GM18861 (cell line): ENCODE data around the gene PRKCE.

Experiments used
- ATAC-seq: cut with Tn5 transposase; IDR thresholded peaks from one replicate; pipeline ENCODE4 v1.9.1; 2021; ENCODE audit not compliant: unreplicated experiment

PRKCE gene

DNA sequence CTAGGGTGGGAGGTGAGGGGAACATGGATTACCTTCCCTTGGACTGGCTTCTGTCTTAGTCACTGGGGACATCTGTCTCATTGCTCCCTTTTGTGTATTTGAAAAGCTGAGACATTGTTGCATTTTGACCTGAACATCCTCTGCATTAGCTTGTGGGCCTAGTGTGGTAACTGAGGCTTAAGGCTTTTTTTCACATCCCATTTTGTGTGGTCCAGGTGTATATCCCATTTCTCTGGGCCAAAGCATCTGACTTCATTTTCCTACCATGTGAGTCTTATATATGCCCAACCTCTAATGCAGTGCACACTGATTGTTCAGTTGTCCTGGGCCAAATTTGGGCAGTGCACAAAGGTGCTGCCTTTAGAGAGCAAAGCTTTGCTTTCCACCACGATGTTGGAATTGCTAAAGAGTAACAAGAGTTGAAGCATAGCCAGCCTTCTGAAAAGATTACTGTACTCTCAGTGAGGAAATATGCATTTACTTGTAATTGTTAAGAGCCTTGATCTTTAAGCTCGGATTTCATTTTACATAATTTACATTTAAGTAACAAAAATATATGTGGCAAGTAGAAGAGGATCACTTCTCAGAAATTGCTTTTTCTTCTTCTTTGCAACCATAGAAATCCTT is 13.3 kb downstream of the PRKCE start:
- no peak for ATAC-seq

DNA sequence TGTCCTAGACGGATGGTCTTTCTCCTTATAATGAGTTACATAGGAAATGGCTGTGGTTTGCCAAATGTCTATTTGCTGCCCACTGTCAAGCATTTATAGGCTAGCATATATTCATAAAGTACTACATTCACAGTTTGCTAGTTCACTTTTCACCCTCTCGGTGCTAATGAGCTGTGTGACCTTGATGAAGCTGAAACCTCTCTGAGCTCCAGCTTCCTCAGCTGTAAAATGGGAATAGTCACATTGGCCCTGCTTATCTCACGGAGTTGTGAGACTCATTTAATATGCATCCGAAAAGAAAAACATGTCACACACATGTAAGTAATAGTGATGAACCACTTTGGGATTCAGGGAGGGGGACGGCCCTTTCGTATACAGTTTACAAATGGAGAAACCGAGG is 17.0 kb downstream of the PRKCE start:
- ATAC-seq = no peak

DNA sequence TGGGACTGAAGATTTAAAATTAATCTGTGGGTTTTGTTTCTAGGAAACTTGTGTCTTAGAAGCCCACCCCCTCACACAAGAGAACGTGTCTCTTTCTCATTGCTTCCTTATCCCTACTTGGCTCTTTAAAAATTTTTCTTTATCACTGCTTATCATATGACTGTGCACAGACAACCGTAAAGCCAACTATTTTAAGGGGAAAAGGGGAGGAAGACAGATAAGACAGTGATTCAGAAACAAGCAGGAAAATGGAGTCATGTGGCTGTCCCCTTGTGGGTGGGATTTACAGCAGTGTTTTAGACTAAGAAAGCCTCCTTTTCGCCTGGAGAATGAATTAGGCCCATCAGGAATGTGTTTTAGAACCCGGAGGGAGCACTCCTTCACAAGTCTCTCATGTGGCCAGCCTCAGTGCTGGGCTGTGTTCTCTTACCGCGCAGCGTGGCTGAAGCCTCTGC is 17.6 kb downstream of the PRKCE start:
- no peak for ATAC-seq

DNA sequence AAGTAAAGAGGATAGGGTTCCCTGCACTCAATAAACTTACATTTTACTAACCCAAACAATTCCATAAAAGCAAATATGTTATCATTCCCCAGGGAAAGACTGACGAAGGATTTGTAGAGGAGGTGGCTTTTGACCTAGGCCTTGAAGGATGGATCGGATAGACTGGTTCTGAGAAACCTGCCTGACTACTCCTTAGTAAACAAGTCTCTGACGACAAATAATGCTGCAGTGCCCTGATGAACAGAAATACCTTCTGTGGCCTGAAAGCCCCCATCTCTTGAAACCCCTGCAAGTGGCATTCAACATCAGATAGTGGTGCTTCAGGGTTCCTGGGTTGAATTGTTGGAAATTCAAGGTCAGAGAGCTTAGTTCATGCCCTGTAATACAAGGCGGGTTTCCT is 19.2 kb downstream of the PRKCE start:
- no peak for ATAC-seq

DNA sequence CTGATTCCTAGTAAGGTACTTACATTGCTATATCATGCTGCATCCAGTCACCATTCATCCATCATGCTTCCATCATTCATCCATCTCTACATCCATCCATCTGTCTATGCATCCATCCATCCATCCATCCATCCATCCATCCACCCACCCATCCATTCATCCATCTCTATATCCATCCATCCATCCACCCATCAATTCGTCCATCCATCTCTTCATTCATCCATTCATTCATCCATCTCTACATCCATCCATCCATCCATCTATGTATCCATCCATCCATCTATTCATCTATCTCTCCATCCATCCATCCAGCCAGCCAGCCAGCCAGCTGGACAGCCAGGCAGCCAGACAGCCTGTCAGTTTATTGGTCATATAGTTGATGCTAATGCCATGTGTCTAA is 20.7 kb downstream of the PRKCE start:
- ATAC-seq = no peak

DNA sequence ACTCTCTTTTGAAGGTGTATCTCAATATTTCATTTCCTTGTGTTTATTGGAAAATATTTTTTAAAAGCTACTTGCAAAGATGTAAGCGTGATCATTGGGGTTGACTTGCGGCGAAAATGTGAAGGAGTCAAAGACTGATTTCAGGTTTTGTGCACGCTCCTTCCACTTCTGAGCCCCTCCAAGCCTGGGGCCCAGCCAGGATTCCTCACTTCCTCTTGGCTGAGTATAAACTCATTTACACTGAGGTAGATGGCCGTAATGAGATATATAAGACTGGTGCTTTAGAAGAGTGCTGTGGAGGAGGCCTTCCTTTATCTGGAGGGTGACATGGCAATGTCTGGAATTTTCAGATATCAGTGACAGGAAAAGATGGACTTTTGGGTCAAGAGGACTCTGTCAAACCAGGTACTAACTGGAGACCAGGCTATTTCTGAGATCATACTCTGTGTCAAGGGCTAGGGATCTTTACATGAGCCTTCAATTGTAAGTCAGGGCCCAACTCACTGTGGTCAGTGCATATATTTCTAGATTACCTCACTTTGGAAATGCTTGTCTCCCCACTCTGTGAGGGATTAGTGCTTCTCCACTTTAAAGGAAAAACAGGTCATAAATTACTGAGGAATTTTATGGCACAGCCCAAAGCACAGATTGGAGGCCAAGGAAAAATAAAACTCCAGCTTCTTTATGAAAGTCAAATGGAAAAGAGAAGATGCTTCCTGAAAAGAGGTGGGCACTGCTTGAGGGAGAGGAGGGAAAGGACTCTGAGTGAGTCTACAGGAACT is 22.8 kb downstream of the PRKCE start:
- ATAC-seq = no peak

DNA sequence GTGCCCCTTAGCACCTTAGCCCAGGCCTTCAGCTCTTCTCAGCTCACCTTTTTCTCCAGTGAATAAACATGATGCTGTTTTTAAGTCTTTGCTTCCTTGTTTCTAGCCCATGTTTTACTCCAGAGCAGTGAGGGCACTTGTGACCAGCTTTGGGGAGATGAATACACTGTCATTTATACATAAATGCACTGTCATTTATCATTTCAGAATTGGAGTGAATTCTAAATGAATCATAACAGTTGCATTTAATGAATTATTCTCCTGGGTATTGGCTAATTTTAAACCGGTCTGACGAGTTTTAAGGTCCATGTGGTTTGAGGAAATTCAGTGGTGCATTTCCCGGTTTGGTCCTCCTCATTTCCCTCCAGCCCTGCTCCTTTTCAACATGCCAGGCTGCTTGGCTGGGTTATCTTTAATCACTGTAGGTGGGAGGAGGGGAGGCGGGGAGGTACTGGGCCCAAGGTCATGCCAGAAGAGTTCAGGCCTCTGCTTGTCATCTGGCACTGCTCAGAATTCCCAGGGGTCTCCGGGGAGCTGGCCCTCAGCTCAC is 23.9 kb downstream of the PRKCE start:
- no peak for ATAC-seq

DNA sequence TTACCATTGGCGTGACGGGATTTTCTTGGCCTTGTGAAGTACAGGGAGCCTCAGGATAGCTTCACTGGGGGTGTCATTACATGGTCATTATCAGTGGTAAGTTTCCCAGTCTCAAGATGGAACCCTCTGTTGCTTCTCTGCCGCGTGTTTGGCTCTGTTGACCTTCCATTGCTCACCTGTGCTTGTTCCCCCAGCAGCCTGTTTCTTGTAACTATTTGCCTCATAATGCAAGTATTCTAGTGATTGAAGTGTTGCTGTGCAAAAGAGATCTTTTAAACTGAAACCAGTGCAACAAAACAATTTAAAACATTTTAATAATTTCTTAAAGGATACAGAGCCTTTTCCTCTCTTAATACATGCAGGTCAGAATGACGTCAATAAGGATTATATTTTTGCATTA is 24.6 kb downstream of the PRKCE start:
- no peak for ATAC-seq

DNA sequence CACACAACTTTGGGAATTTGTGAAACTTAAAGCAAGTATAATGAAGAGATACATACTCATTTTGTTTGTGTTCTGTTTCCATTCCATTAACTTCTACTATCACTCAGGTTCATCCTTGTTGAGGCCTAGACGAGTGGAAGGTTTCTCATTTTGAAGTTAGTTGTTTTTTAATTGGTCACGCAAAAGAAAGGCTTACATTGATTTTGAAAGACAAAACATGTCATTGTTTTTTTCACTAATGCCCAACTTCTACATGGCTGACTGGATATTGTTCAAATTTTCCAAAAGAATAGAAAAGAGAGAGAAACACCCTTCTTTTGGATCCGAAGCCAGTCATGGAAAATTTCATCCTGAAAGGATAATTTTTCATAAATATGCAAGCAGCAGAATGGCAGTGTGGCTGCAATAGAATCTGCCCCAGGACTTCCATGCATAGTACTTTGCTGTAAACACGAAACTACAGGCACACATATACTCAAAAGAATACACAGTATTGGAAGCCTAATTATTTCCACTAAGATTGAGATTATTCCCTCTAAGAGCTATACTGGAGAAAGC is 27.4 kb downstream of the PRKCE start:
- ATAC-seq = no peak

DNA sequence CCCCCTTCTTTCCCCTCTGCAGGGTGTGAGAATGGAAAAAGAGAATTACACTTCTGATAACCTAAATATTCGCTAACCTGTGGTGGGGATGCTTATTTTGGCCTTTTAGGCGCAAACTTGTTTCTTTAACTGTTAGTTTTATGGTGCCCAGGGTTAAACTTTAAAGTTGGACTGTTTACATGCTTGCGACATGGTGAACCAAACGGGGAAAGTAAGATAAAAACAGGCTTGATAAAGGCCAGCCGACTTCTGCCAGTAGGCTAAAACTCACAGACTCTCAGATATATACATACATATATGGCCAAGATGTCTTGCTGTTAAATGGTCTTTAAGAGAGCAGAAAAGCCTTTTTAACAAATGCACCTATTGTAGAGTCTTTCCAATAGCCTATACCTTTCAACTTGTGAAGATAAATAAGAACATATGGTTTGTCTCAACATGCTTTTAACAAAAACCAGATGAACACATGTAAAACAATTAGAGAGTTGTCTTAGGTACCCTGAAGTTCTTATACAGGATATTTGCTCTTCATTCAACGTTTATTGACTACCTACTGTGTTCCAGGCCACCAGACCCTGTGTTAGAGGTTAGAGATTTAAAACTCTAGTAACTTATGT is 29.0 kb downstream of the PRKCE start:
- no peak for ATAC-seq

DNA sequence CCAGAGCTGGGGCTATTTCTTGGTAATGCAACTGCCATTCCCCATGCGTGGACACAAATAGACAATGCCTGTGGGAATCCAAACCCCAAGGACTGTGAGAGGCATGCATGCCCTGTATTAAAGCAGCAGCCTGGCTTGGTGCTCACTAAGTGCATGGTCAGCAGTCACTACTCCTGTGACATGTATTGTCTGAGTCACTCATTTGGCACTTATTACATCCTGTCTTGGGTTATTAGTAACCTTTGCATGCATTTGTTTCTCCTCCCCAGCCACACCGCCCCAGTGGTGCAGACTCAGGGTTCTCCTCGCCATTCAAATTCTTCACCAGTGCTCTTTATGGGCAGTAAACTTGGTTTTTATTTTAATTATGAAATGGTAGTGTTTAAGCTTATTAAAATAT is 30.2 kb downstream of the PRKCE start:
- peak; percentile 100 for ATAC-seq

DNA sequence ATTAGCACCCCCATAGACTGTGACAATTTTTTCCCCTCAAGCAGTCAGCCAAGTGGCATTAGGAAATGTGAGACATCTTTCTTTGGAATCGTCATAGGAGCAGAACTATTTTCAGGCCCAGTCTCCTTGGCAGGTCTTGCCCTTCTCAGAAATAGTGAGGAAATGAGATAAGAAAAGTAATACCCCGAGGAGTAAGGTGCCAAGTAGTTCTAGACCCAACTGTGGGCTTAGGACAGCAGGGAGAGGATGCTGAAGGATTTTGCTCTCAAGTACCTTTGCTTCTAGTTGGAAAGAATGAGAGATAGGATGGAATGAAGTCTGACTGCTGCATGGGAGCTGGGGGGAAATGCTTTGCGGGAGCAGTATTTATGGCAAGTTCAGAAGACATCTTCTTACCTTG is 31.8 kb downstream of the PRKCE start:
- ATAC-seq = no peak

DNA sequence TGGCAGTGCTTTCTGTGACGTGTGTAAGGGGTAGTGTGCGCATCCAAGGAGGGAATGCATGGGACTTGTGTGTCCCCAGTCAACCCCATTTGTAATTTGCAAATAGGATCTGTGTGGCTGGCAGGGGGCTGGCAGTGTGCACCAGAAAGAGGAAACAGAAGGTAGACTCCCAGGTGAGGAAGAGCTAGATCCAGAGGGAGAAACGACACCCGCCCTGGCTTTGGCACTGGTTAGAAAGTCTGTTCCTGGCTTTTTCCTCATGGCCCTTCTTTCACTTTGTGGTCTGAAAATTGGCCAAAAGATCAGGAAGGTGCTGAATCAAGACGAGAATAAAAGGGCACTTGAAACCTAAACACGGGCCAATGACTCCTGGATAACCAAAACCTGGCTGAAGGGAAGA is 33.3 kb downstream of the PRKCE start:
- ATAC-seq = no peak

DNA sequence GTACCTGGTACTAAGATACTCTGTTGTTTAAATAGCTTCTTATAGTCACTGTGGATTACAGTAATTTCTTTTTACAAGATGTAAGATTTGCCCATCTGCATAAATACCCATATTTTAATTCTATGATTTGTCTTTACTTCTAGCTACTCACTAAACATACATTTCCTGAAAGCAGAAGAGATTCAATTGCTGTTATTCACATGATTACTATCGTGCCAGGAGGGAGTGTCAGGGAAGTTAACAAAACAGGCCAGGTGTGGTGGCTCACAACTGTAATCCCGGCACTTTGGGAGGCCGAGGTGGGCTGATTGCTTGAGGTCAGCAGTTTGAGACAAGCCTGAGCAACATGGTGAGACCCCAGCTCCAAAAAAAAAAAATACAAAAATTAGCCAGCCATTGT is 33.8 kb downstream of the PRKCE start:
- no peak for ATAC-seq

DNA sequence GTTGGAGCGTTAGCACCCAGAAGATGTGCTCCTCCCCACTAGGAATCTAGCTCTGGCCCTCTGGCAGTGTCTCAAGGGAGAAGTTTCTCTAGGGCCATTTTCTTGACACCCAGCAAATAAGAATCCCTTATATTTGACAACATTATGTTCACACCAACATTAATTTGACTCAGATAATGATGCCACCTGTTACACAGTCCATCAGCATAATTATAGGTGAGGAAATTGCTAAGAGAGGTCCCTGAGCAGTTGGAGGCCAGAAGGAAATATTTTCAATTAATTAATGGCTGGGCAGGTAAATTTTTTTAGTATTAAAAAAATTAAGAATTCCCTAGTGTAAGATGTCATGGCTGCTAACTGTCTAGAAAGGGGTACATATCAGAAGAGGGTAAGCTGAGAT is 36.5 kb downstream of the PRKCE start:
- no peak for ATAC-seq

DNA sequence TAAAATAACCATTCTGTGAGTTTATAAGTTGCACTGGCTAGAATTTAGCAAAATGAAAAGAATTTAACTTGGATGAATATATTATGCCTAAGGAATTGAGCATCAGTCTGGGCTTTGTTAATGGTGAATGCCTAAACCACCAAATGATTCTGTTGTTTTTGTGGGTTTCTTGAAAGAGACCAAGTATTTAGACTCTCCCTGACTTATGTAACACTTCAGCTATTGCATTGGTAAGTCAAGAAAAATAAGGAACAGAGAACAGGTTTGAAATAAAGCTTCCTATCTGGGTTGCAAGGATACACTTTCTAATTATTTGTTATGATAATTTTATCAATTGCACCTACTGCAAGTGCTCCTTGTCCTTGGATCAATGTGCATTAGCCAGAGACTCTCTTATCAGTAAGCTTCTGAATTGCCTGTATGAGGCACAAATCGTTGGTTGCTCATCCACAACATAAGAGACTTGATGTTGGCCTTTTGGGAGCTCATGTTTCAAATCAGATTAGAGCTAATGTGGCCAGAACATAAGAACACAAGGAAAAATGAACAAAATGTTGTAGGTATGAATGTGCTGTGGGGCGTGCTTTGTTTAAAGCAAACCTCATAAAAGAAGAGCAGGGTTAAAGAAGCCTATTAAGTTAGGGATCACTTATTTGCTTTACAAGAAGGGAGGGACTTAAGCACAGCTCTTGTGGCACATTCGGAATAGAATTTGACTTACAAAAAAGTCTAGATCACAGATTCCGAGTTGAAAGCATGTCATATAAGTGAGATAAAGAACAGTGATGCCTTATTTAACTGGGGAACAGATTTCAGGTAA is 37.2 kb downstream of the PRKCE start:
- ATAC-seq = no peak

DNA sequence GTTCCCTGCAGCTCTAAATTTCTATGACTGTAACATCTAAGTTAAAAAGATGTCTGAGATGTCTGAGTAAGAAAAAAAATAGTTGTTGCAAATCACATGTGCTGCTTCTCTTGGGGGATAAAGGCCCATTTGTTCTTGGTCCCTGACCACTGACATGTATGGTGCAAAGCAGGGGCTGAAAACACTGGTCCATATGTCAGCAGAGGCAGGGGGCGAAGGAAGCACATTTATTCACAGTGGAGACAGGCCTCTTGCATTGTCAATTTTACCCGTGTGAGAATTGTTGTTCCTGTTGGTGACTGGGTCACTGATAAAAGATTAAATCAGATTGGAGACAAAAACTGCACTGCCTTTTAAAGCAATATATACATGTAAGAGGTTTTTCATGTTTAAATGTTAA is 38.8 kb downstream of the PRKCE start:
- no peak for ATAC-seq

DNA sequence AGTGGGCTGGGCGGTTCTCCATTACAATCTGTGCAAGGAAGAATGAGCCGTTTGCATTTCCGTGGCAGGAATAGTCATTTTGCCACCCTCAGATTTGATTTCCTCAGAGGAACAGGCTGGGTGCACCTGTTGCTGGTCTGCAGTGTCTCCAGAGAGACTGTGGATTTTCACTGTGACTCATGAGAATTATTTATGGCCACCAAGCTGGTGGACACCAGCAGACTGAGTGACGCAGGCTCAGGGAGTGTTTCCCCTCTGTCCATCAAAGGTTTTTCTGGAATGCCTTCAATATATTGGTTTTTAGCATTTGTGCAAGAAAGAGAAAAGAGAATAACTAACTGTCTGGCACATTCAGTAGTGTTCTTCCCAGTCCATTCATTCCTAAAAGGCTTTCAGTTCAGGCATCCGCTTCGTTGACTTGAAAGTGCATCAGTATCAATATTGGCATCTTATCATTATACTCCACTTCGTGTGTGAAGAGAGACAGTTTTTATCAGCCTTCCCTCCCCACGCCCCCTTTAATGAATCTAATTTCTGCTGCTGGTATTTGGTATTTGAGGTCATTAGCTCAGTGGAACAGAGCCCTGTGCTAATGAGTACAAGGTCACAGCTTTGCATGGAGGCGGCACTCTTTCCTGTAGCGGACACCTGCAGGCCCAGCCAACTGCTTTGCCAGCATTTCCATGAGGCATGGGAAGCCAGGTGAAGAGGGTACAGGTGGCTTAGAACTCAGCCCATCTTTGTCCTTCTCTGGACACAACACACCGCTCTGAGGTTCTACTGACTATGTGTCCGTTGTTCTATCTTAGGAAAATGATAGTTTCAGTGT is 39.9 kb downstream of the PRKCE start:
- ATAC-seq = peak; percentile 64

DNA sequence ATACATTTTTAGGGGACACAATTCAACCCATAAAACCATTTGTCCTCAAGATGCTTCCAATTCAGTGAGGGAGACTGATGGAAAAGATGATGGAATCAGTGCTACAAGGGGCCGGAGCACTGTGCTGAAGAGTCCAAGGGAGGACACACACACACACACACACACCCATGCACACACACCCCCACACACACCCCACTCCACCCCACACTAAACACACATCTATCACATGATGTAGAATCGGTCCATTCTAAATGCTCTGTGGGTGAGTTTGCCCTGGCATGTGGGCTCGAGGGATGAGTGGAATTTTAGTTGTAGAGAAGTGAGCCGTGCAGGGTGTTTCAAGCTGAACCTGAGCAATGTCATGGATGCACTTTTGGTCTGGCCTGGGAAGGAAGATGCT is 41.1 kb downstream of the PRKCE start:
- ATAC-seq = no peak

DNA sequence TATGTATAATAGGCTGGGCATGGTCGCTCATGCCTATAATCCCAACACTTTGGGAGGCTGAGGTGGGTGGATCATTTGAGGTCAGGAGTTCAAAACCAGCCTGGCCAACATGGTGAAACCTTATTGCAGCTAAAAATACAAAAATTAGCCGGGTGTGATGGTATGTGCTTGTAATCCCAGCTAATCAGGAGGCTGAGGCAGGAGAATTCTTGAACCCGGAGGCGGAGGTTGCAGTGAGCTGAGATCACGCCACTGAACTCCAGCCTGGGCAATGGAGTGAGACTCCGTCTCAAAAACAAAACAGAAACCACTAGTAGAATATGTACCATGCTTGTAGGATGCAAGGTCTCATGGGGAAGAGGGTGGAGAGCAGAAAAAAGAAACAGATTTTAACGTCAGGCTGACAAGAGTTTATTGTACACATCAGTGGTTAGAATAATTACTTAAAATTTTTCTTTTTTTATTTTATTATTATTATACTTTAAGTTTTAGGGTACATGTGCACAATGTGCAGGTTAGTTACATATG is 44.1 kb downstream of the PRKCE start:
- ATAC-seq = peak; percentile 40
